Activated CD4-positive, alpha-beta T cell treated with anti-CD3 and anti-CD28 coated beads, Interleukin-2, amount 10 ng/mL, durations not matched to agents 24 days and 14 days (primary cell): ENCODE results near the gene TMIE. TPM values are rescaled to one million over a fixed set of nuclear protein-coding genes. Genes with fewer than 3 reads are reported as not detected.
"Not testable (repeated sequence)": the region's sequence is repeated elsewhere in the genome, so short reads cannot be mapped to it uniquely, and the experiment has no call there.

Experiments
- DNase-seq: peaks from one replicate; pipeline ENCODE4 v3.0.0; 2022
- H3K27ac Mint-ChIP-seq: one replicate; pipeline ENCODE4 v1.8.0; 2022; ENCODE audit warnings: mild to moderate bottlenecking, mixed read lengths
- H3K27me3 Mint-ChIP-seq: one replicate; pipeline ENCODE4 v1.8.0; 2022; ENCODE audit warnings: mixed read lengths
- H3K36me3 Mint-ChIP-seq: one replicate; pipeline ENCODE4 v1.8.0; 2022; ENCODE audit warnings: low read depth, mild to moderate bottlenecking, mixed read lengths
- H3K4me1 Mint-ChIP-seq: one replicate; pipeline ENCODE4 v1.8.0; 2021; ENCODE audit warnings: mixed read lengths
- H3K4me3 Mint-ChIP-seq: one replicate; pipeline ENCODE4 v1.8.0; 2022; ENCODE audit warnings: mild to moderate bottlenecking, moderate library complexity, mixed read lengths
- H3K9me3 Mint-ChIP-seq: one replicate; pipeline ENCODE4 v1.8.0; 2021; ENCODE audit warnings: mixed read lengths
- intact Hi-C: fragments of 100-400 bp; cut with micrococcal nuclease; formaldehyde crosslinking; loops from one replicate; pipeline ENCODE4 v1.15.1; 2023
- total RNA-seq: library from RNA; stranded (reverse); gene quantifications from 2 replicates; pipeline ENCODE4 v1.2.3, GENCODE V29; 2022

TMIE gene
- total RNA-seq, 1 donor from 2014 or later, result not detected

- Mint-ChIP-seq H3K36me3 (no peaks in the 10 kb centered on the region), H3K4me1 (peaks cover 5% of the 10 kb centered on the region), H3K27me3 (no peaks in the 10 kb centered on the region), H3K9me3 (no peaks in the 10 kb centered on the region), H3K27ac (no peak overlapping the region), H3K4me3 (no peak overlapping the region)
- intact Hi-C loops, result no loop called here
- peak; percentile 50 for DNase-seq
Measured at GRCh38 chr3:46750555-46751038, 49.4 kb downstream of the TMIE start.

- H3K27ac Mint-ChIP-seq, intact Hi-C loops: not testable (repeated sequence)
Measured at GRCh38 chr3:46753127-46753526, 51.9 kb downstream of the TMIE start.

GRCh38 chr3:46755646-46756045, 54.5 kb downstream of the TMIE start:
- no peaks in the 10 kb centered on the region for H3K36me3 Mint-ChIP-seq
- no peaks in the 10 kb centered on the region for H3K9me3 Mint-ChIP-seq
- no peak for DNase-seq
- H3K4me1 Mint-ChIP-seq, result peaks cover 5% of the 10 kb centered on the region
- intact Hi-C loops, result no loop called here
- peaks cover 2% of the 10 kb centered on the region for H3K27me3 Mint-ChIP-seq
- H3K27ac Mint-ChIP-seq, result no peak overlapping the region
- H3K4me3 Mint-ChIP-seq, result no peak overlapping the region

More at GRCh38 chr3:46753127-46753526, 51.9 kb downstream of the TMIE start:
- not testable (repeated sequence) for H3K27me3 Mint-ChIP-seq, H3K4me3 Mint-ChIP-seq, H3K36me3 Mint-ChIP-seq, H3K9me3 Mint-ChIP-seq, H3K4me1 Mint-ChIP-seq
- peak; percentile 60 for DNase-seq

- Mint-ChIP-seq H3K4me1 (peaks cover 5% of the 10 kb centered on the region), H3K4me3 (no peak overlapping the region), H3K27ac (no peak overlapping the region), H3K9me3 (no peaks in the 10 kb centered on the region), H3K36me3 (no peaks in the 10 kb centered on the region), H3K27me3 (peaks cover 2% of the 10 kb centered on the region)
- DNase-seq, result no peak
- intact Hi-C loops, result no loop called here
Measured at GRCh38 chr3:46756642-46757041, 55.5 kb downstream of the TMIE start.

GRCh38 chr3:46759239-46760167, 58.3 kb downstream of the TMIE start:
- no peak for DNase-seq
- H3K27ac Mint-ChIP-seq, result no peak overlapping the region
- peaks cover 13% of the 10 kb centered on the region for H3K27me3 Mint-ChIP-seq
- no peaks in the 10 kb centered on the region for H3K36me3 Mint-ChIP-seq
- no peaks in the 10 kb centered on the region for H3K4me1 Mint-ChIP-seq
- H3K4me3 Mint-ChIP-seq, result no peak overlapping the region
- H3K9me3 Mint-ChIP-seq, result peaks cover 13% of the 10 kb centered on the region
- intact Hi-C loops, result no loop called here

Other genes starting within 250 kb of the TMIE start
- not detected in 2 replicates for gene LTF, start 236.5 kb upstream of the TMIE start, total RNA-seq
- not detected in 2 replicates for gene RTP3, start 203.4 kb upstream of the TMIE start, total RNA-seq
- gene LRRC2, start 135.1 kb upstream of the TMIE start, total RNA-seq, result not detected in 2 replicates
- gene FAM240A, start 88.9 kb upstream of the TMIE start, total RNA-seq, result not detected in 2 replicates
- 0.47 and 0.99 TPM in 2 replicates for gene ALS2CL, start 7.7 kb upstream of the TMIE start, total RNA-seq
- not detected in 2 replicates for gene PRSS50, start 16.5 kb downstream of the TMIE start, total RNA-seq
- gene MYL3, start 162.1 kb downstream of the TMIE start, total RNA-seq, result not detected in 2 replicates
- not detected in 2 replicates for gene PTH1R, start 176.3 kb downstream of the TMIE start, total RNA-seq